CD14-positive monocyte (primary cell): Measurements from ENCODE around the gene CCNL2. TPM values are rescaled to one million over a fixed set of nuclear protein-coding genes. Genes with fewer than 3 reads are reported as not detected.

Experiments
- DNase-seq, 3 donors: peaks; one replicate each; pipeline ENCODE4 v3.0.0-alpha.2; 2011 to 2022
- H2AFZ ChIP-seq: 2 replicates; pipeline ENCODE4 v1.6.0; 2012; ENCODE audit warnings: mild to moderate bottlenecking, low read depth, low read length, inconsistent platforms; ENCODE audit not compliant: insufficient read depth, poor library complexity, severe bottlenecking
- H3K27ac ChIP-seq, 2 donors: 1 replicate in 1 of 2; 2 replicates in 1 of 2; pipeline ENCODE4 v1.5.1; 2012 to 2013; ENCODE audit warnings: low read length in 2 of 2, control low read depth in 1 of 2, inconsistent platforms in 1 of 2, low read depth in 1 of 2, mild to moderate bottlenecking in 1 of 2
- H3K27me3 ChIP-seq, 2 donors: one replicate each; pipeline versions ENCODE4 v1.6.0 to v1.6.1; 2011 to 2013; ENCODE audit warnings: low read length in 2 of 2; ENCODE audit not compliant: control insufficient read depth in 2 of 2, insufficient read depth in 2 of 2
- H3K36me3 ChIP-seq, 2 donors: replicated peaks in 1 of 2; 1 replicate in 1 of 2; 2 replicates in 1 of 2; pipeline versions ENCODE4 v1.5.1 to v1.6.1; 2012 to 2013; ENCODE audit warnings: low read length in 2 of 2, control low read depth in 1 of 2, inconsistent platforms in 1 of 2, mild to moderate bottlenecking in 1 of 2; ENCODE audit not compliant: insufficient read depth in 2 of 2, control insufficient read depth in 1 of 2
- H3K4me1 ChIP-seq, 2 donors: 1 replicate in 1 of 2; 2 replicates in 1 of 2; pipeline versions ENCODE4 v1.5.1 to v1.6.1; 2012 to 2013; ENCODE audit warnings: low read length in 2 of 2, control low read depth in 1 of 2, inconsistent platforms in 1 of 2, mild to moderate bottlenecking in 1 of 2, moderate library complexity in 1 of 2; ENCODE audit not compliant: insufficient read depth in 2 of 2, control insufficient read depth in 1 of 2
- H3K4me2 ChIP-seq: replicated peaks from 2 replicates; pipeline ENCODE3; 2012; ENCODE audit warnings: low read length, moderate library complexity, mild to moderate bottlenecking; ENCODE audit not compliant: poor library complexity, severe bottlenecking; ENCODE audit errors: extremely low read depth
- H3K4me3 ChIP-seq, 3 experiments: fragments of 200-600 bp in 1 of 3; sonication (generic) in 1 of 3; replicated peaks in 1 of 3; 1 replicate in 2 of 3; 2 replicates in 1 of 3; pipeline ENCODE4 v1.5.1; 2011 to 2013; ENCODE audit warnings: low read length in 3 of 3, mild to moderate bottlenecking in 3 of 3, control low read depth in 2 of 3, low read depth in 2 of 3, inconsistent platforms in 1 of 3, moderate library complexity in 1 of 3
- H3K79me2 ChIP-seq: 2 replicates; pipeline ENCODE4 v1.6.0; 2012; ENCODE audit warnings: mild to moderate bottlenecking, control low read depth, inconsistent platforms, low read length, moderate library complexity; ENCODE audit not compliant: insufficient read depth
- H3K9ac ChIP-seq: 2 replicates; pipeline ENCODE4 v1.6.0; 2017; ENCODE audit warnings: low read length, mild to moderate bottlenecking; ENCODE audit not compliant: insufficient read depth, poor library complexity, severe bottlenecking
- H3K9me3 ChIP-seq, 2 donors: replicated peaks in 1 of 2; 1 replicate in 1 of 2; 2 replicates in 1 of 2; pipeline versions ENCODE4 v1.5.1 to v1.6.1; 2012 to 2013; ENCODE audit warnings: low read length in 2 of 2, control low read depth in 1 of 2; ENCODE audit not compliant: control insufficient read depth in 1 of 2, insufficient read depth in 1 of 2
- H4K20me1 ChIP-seq: 2 replicates; pipeline ENCODE4 v1.6.0; 2012; ENCODE audit warnings: mild to moderate bottlenecking, low read length, control low read depth, moderate library complexity; ENCODE audit not compliant: insufficient read depth
- H3K27ac Mint-ChIP-seq, 7 donors: one replicate each; pipeline ENCODE4 v1.8.0; 2020; ENCODE audit warnings: mild to moderate bottlenecking in 7 of 7, mixed read lengths in 7 of 7, moderate library complexity in 6 of 7, inconsistent platforms in 2 of 7
- H3K27me3 Mint-ChIP-seq, 3 donors: one replicate each; pipeline ENCODE4 v1.8.0; 2021 to 2022; ENCODE audit warnings: low read depth in 3 of 3, mild to moderate bottlenecking in 3 of 3, mixed read lengths in 3 of 3, moderate library complexity in 3 of 3, inconsistent platforms in 1 of 3
- H3K36me3 Mint-ChIP-seq, 2 donors: one replicate each; pipeline ENCODE4 v1.8.0; 2020; ENCODE audit warnings: mixed read lengths in 2 of 2, inconsistent platforms in 1 of 2, mild to moderate bottlenecking in 1 of 2
- H3K4me1 Mint-ChIP-seq: one replicate; pipeline ENCODE4 v1.8.0; 2020; ENCODE audit warnings: mild to moderate bottlenecking, mixed read lengths
- H3K4me3 Mint-ChIP-seq, 2 donors: one replicate each; pipeline ENCODE4 v1.8.0; 2020; ENCODE audit warnings: mild to moderate bottlenecking in 2 of 2, mixed read lengths in 2 of 2, moderate library complexity in 1 of 2
- H3K9me3 Mint-ChIP-seq, 7 donors: one replicate each; pipeline ENCODE4 v1.8.0; 2020 to 2022; ENCODE audit warnings: mixed read lengths in 7 of 7, mild to moderate bottlenecking in 6 of 7, moderate library complexity in 6 of 7, inconsistent platforms in 2 of 7
- WGBS: methylation state at CpG from one replicate; pipeline ENCODE4 v1.1.5; 2013; ENCODE audit warnings: missing lambda C conversion rate; ENCODE audit not compliant: insufficient coverage; 5-methylcytosine and 5-hydroxymethylcytosine counted together
- intact Hi-C, 2 donors: fragments of 100-400 bp; cut with micrococcal nuclease; formaldehyde crosslinking; loops; one replicate each; pipeline versions ENCODE4 v1.15.0 to v1.15.1; 2023
- polyA plus RNA-seq, 3 donors: library from polyadenylated mRNA; depleted of rRNA in 1 of 3; unstranded in 2 of 3; stranded (reverse) in 1 of 3; fragments of 300-500 nt in 2 of 3; fragments of >200 nt in 1 of 3; fragmentation: Illumina TruSeq in 2 of 3; gene quantifications; 1 replicate in 2 of 3; 2 replicates in 1 of 3; pipeline ENCODE4 v1.2.3, GENCODE V29; 2012 to 2021
- TF ChIP-seq, protein P1 (sequence below): fragments of 200-600 bp; IDR thresholded peaks from one replicate; pipeline ENCODE4 v1.8.0; 2022; ENCODE audit warnings: antibody characterized with exemption, mild to moderate bottlenecking

The CCNL2 gene
- polyA plus RNA-seq, 3 donors, result 8.6 to 178 (median 10.4) TPM

DNA sequence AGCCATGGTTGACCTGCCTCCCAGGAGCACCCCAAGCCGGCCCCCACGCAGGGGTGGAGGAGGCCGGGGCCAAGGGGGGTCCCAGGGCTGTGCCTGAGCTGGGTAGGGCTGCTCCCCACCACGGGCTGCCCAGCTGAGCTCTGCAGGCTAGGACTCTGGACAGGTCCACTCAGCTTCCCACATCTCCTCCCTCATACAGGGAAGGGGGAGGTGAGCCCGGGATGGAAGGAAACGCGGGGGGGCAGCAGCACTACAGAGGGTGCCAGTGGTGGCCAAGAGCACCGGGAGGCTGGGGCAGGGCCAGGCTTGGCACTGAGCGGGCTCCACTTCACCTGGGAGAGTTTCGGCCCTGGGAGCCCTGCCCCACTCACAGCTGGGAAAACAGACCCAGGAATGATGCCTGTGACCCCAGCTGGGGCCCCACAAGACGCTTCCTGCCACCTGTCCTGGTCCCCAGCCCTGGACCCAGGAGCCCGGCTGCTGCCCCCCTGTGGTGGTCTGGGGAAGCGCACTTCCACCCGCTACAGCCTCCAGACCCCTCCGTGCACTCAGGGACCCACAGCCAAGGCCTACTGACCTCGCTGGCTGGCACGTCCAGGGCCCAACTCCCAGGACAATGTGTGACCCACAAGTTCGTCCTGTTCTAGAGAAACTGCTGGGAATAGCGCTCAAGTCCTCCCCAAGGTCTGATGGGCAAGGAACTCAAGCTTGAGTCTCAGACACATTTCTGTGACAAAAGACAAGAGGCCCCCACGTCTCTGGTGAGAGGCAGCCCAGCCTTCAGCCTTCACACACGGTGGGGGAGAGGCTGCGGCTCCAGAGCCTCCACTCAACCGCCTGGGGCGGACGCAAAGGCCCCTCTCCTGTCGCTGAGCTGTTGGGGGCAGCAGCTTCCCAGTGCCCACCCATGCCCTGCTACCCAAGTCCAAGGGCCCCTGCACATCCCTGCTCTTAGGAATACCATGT, 27.1 kb downstream of the CCNL2 start:
- H3K4me3 Mint-ChIP-seq, result peak overlapping the region in 1 of 2 donors; percentile 39
- DNase-seq, result peak; percentile 40 to 63 (median 55)
- peaks cover 40% of the 10 kb centered on the region for H3K4me1 Mint-ChIP-seq
- H3K36me3 Mint-ChIP-seq, result peaks cover 8 to 12% of the 10 kb centered on the region in 2 donors
- intact Hi-C loops, result loop anchor here in 1 of 2 donors (10.0 kb wide), 2 partner anchors 257 to 357 kb away; partner anchors contain the start of genes C1orf159 and ISG15
- TF ChIP-seq, protein P1, sequence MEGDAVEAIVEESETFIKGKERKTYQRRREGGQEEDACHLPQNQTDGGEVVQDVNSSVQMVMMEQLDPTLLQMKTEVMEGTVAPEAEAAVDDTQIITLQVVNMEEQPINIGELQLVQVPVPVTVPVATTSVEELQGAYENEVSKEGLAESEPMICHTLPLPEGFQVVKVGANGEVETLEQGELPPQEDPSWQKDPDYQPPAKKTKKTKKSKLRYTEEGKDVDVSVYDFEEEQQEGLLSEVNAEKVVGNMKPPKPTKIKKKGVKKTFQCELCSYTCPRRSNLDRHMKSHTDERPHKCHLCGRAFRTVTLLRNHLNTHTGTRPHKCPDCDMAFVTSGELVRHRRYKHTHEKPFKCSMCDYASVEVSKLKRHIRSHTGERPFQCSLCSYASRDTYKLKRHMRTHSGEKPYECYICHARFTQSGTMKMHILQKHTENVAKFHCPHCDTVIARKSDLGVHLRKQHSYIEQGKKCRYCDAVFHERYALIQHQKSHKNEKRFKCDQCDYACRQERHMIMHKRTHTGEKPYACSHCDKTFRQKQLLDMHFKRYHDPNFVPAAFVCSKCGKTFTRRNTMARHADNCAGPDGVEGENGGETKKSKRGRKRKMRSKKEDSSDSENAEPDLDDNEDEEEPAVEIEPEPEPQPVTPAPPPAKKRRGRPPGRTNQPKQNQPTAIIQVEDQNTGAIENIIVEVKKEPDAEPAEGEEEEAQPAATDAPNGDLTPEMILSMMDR, result peak; percentile 96
- Histone ChIP-seq H4K20me1 (peaks cover 19% of the 10 kb centered on the region), H2AFZ (no peak overlapping the region), H3K4me1 (peaks cover 37 to 49% of the 10 kb centered on the region in 2 donors), H3K9me3 (peaks cover 0 to 4% of the 10 kb centered on the region in 2 donors), H3K79me2 (peaks cover 20% of the 10 kb centered on the region), H3K36me3 (peaks cover 0 to 9% of the 10 kb centered on the region in 2 donors), H3K4me3 (peak overlapping the region in 1 of 3 experiments; percentile 48), H3K27me3 (no peaks in the 10 kb centered on the region), H3K9ac (peak overlapping the region; percentile 47), H3K4me2 (peak overlapping the region; percentile 54), H3K27ac (no peak overlapping the region)
- 33% methylated on average over 23 of the region's 26 CpGs for WGBS
- H3K9me3 Mint-ChIP-seq, result peaks cover 0 to 3% (median 0%) of the 10 kb centered on the region in 7 donors
- H3K27me3 Mint-ChIP-seq, result peaks cover 7 to 12% (median 10%) of the 10 kb centered on the region in 3 donors
- H3K27ac Mint-ChIP-seq, result peak overlapping the region in 2 of 7 donors; percentile 51 to 73

DNA sequence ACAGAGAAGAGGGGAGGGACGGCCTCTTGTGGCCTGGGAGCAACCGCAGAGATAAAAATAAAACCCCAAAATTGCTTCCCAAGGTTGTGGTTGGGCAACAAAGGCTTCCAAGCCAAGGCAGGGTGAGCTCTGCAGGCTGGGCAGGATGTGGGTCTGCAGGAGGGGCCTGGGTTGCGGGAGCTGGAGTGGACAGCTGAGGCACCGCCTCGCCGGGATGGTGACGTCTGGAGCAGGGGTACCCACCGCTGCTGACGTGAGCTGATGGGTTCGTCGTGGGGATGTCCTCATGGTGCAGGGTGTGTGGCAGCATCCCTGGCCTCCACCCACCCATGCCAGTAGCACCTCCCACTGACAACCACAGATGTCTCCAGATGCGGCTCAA, 27.8 kb downstream of the CCNL2 start:
- Histone ChIP-seq H3K9me3 (peaks cover 0 to 11% of the 10 kb centered on the region in 2 donors), H3K4me3 (peak overlapping the region in 1 of 3 experiments; percentile 48), H3K4me1 (peaks cover 37 to 49% of the 10 kb centered on the region in 2 donors), H3K4me2 (peak overlapping the region; percentile 54), H4K20me1 (peaks cover 19% of the 10 kb centered on the region), H2AFZ (no peak overlapping the region), H3K27ac (no peak overlapping the region), H3K79me2 (peaks cover 20% of the 10 kb centered on the region), H3K27me3 (no peaks in the 10 kb centered on the region), H3K9ac (peak overlapping the region; percentile 47), H3K36me3 (peaks cover 0 to 9% of the 10 kb centered on the region in 2 donors)
- TF ChIP-seq, protein P1, result no peak
- peaks cover 0 to 3% (median 0%) of the 10 kb centered on the region in 7 donors for H3K9me3 Mint-ChIP-seq
- peaks cover 7 to 12% (median 10%) of the 10 kb centered on the region in 3 donors for H3K27me3 Mint-ChIP-seq
- intact Hi-C loops, result loop anchor here in 1 of 2 donors (10.0 kb wide), 2 partner anchors 257 to 357 kb away; partner anchors contain the start of genes C1orf159 and ISG15
- peak in 2 of 3 donors; percentile 29 to 49 for DNase-seq
- no peak overlapping the region for H3K27ac Mint-ChIP-seq
- H3K36me3 Mint-ChIP-seq, result peaks cover 8 to 12% of the 10 kb centered on the region in 2 donors
- H3K4me1 Mint-ChIP-seq, result peaks cover 40% of the 10 kb centered on the region
- WGBS, result 0% methylated on average over 1 of the region's 12 CpGs
- H3K4me3 Mint-ChIP-seq, result peak overlapping the region in 1 of 2 donors; percentile 39
